ENCODE data around the gene IKBKE.

Gene IKBKE

DNA sequence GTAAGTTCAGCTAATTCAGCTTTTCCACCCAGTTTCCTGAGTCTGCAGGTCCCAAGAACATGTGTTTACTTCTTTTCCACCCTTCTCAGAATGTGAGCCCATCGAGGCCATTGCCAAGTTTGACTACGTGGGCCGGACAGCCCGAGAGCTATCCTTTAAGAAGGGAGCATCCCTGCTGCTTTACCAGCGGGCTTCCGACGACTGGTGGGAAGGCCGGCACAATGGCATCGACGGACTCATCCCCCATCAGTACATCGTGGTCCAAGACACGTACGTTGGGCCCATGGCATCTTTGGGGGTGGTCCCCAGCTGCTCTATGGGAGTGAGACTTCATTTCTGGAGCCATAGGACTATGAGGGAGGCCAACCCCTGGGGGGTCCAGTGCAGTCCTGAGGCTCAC, 17.2 kb upstream of the IKBKE start:
- DNase-seq = no peak

- no peak for DNase-seq
Observed at GRCh38 chr1:206455289-206455665, 15.0 kb upstream of the IKBKE start.

- DNase-seq = peak in 3 of 58 donors; percentile 11 to 50 (median 20)
Observed at GRCh38 chr1:206455666-206456344, 14.5 kb upstream of the IKBKE start.

DNA sequence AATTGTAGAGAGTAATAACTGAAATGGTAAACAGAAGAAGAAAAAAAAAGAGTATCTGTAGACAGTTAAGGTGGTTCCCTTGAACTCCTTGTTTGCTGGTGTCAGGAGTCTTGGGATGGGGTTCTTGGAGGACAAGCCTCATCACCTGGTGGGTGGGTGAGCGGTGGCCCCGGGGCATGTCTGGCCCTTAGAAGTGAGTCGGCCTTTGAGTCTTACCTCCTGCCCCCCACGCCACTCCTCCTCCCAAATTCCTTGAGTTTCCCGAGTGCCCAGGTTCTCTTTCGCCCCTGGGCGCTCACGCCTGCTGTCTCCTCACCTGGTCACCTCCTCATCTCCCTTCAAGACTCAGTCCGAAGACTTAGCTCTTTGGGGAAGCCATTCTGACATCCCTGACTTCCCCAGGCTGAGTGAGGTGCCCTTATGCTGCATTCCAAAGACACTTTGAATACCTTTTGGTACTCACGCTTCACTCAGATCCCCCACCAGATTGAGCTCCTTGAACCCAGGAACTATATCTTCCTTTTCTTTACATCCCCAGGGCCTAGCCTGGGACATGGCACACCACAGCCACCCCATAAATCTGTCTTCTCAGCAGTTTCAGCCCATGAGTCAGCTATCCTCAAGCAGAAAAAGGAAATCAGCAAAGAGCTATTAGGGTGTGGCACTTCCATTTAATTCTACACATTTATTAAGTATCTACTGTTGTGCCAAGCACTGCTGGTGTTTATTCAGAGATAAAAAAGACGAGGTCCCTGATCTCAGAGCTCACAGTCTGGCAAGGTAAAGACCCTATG, 13.5 kb upstream of the IKBKE start:
- no peak for DNase-seq

GRCh38 chr1:206457408-206458120, 12.7 kb upstream of the IKBKE start:
- DNase-seq = no peak

DNA sequence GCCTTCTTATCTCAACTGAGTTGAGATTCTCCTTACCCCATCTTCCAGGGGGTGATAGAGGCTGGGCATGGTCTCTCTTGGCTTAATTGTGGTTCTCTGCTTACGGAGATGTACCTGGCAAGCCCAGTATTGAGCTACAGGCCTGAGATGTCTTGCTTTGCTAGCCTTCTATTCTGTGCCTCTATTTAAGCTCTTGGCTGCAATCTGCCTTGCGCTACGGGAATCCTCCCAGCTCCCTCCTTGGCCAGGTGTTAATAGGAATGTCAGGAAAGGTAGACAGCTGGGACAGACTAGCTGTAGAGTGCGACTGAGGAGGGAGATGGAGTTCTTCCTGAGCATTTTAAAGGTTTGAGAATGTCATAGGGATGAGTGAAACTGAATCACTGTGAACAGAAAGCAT, 10.6 kb upstream of the IKBKE start:
- DNase-seq = no peak

- DNase-seq = no peak
Observed at GRCh38 chr1:206460836-206461426, 9.3 kb upstream of the IKBKE start.

DNA sequence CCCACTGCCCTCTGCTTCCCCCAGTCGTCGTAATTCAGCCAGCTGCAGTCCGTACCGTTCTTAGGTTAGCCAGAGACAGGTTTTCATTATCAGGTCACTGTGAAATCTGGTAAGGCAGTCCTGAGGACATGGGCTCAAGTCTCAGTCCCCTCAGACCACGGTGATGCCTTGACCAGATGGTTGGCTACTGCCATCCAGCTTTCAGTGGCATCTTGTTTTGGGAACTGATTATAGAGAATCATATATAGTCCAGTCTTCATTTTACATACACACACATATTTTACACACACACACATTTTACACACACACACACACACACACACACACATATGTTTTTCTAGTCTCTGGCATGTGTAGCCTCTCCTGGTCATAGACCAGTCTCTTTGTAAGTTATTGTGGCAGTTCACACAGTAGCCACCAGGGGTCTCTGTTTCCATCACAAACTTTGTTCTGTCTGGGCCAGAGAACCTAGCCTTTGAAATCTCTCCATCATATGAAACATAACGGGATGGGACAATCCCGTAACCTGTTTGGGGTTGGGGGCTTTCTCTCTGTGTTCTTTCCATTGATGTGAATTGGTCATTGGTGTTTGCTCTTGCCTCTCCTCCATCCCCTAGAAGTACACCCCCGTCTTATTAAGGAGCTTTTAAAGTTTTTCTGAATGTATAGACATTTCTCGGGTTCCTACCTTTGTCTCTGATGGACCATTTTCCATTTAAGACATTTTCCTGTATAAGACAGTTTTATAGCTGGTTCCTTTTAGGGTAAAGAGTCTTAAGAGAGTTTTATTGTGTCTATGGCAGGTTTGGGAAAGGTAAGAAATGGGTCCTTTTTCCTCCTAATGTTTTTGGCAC, 8.4 kb upstream of the IKBKE start:
- peak in 45 of 58 donors; percentile 9 to 77 (median 40) for DNase-seq

DNA sequence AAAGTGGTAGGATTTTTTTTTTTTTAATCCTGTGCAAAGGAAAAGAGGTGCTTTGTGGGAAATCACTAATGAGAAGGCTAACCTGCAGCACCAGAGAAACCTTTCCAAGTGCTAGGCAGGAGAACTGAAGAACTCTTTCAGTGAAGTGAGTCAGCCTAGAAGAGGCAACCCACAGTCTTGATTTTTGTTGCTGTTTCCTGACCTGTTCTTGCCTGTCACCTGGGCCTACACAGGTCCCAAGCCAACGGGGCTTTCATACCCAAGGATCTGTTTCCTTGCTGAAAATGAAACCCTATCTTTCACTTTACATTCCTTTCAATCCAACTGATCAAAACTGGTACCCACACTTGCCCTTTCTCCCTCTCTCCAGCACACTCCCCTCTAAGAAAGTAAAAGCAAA, 7.1 kb upstream of the IKBKE start:
- DNase-seq = no peak

DNA sequence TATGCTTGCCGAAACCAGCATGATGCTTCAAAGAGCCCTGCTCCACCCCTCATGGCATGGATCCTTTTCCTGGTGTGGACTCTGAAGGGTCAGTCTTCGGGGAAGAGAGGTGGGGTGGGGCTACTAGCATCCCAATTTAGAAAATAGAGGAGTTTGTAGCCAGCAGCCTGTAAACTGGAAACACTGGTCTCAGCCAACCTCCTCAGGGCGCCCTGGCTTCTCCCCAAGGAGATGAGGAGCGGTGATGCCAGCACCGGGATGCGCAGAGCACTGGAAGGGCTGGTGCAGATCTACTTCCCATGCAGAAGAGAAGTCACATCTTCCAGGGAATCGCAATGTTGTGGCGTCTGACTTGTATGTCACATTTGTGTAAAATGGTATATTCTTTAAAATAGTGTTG, 6.4 kb upstream of the IKBKE start:
- no peak for DNase-seq

DNA sequence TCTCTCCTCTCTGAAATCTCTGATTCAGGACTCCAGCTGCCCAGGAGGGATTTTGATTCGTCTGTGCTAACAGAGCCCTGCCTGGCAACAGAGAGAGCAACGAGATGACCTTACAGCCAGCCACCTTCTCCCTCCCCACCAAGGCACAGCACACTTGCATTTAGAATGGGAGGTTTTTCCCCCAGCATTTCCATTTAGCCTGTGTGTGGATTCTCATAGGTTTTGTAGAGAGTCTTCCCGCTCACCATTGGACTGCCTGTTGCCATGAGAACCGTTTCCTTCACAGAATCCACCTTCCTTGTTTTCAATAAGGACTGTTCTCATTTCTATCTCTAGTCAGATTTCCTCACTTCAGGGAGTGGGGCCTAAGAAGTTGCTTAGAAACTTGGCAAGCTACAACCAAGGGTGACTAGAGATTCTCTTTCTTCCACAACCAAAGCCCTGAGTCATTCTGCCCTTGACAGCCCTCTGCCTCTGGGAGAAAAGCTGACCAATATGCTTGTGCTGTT, 5.8 kb upstream of the IKBKE start:
- peak in 23 of 58 donors; percentile 14 to 78 (median 35) for DNase-seq

- no peak for DNase-seq
Observed at GRCh38 chr1:206465951-206466350, 4.3 kb upstream of the IKBKE start.

DNA sequence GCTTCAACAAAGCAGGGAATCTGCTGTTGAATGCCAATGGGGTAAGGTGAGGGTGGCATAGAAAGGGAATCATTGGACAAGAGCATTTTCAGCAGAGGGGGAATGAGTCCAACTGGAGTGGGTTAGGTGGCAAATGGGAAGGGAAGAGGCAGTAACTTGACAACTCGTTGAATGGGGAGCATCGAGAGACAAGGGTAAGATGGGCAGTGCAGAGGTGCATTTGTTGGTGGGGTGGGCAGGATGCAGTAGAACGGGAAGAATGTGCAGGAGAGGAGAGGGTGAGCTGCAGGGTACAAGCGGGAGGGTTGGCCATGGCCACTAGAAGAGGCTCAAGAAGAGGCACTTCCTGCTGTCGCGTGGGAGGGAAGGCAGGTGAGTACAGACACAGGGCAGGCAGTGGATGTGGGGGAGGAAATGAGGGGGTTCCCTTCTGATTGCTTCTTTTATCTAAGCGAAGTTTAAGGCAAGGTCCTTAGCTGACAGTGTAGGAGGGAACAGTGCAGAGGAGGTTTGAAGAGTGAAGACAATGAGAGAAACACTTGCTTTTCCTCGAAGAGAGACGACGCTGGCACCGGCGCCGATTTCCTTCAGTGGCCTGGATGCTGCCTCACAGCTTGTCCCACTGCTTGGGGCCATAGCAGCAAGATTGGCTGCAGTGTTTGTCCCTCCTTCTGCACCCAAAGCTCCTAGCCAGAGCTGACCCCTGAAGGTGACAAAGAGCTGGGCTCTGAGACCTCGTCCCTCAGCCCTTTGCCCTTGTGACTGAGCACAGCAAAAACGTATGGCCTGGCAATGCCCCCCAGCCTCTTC, 3.2 kb upstream of the IKBKE start:
- peak in 5 of 58 donors; percentile 7 to 22 (median 12) for DNase-seq

DNA sequence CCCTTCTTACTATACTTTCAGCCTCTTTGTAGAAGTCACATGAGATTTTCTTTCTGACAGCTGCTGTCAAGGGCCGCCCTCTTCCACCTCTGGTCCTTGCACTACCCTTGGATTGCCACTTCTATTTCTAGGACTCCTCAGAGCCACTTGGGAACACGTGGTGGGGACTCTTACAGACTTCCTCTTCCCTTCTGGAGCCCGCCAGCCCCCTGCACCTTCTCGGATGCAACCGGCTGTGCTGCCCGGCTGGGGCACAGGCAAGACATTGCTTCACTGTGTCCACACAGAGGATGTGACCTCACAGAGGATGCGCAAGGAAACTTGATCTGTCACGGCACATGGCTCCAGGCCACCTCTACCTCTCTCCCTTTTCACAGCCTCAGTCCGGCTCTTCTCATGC, 2.4 kb upstream of the IKBKE start:
- peak in 24 of 58 donors; percentile 15 to 71 (median 30) for DNase-seq

- DNase-seq = no peak
Observed at GRCh38 chr1:206468571-206468970, 1.7 kb upstream of the IKBKE start.

GRCh38 chr1:206469411-206469932, 804 bp upstream of the IKBKE start:
- DNase-seq = no peak

DNA sequence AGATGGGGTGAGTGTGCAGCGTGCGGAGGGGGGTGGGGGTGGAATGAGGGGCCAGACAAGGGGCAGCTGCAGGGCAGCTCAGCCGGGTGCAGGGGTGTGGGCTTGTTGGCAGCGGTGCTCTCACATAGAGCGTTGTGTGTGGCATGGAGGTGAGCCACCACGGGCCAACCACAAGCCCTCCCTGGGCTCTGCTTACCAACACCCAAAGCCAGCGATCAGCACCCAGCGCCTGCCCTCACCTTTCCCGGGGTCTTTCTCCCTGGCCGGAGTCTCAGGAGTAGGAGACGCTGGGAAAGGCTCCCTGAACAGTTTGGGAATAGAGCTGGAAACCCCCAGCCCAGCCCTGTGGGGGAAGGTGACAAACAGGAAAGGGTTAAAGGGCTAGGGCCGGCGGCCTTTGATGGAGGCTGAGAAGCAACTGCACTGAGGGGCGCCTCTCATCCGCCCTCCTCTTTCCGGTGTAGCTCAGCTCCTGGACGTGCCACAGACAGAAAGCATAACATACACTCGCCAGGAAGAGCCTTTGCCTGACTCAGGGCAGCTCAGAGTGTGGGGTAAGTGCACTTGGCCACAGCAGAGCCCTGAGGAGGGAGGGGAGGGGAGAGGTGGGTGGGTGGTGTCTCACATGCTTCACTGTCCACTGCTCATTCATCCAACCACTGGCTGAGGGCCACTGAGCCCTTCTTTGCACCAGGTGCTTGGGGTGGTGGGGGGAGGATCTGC, 577 bp downstream of the IKBKE start:
- DNase-seq = no peak

DNA sequence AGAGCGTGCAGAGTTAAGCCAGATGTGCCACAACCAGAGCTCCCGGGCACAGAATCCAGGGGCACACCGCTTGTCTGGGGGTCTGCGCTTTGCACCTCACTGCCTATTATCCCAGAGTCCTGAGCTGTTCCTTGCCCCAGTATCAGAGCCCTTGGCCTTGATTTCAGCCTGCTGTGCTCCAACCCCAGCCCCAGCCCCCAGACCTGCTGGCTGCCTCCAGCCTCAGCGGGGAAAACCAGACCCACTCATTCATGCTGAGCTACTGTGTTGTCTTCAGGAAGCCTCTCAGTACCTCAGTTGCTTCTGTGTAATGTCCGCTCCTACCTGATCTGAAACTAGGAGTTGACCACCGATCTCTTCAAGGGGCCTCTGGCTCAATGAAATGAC, 1.1 kb downstream of the IKBKE start:
- DNase-seq = no peak

DNA sequence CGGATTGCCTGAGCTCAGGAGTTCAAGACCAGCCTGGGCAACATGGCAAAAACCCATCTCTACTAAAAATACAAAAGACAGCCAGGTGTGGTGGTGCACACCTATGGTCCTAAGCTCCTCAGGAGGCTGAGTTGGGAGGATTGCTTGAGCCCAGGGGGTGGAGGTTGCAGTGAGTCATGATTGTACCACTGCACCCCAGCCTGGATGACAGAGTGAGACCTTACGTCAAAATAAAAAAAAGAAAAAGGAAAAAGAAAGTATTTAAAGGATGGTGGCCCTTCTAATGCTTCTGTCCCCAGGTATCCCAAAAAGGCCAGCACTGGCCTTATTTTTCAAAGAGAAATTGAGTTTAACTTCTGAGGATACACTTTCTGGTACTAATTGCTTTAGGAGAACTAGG, 1.7 kb downstream of the IKBKE start:
- no peak for DNase-seq
